Activated CD4-positive, alpha-beta memory T cell treated with anti-CD3 and anti-CD28 coated beads for 36 hours (primary cell): ENCODE measurements around the gene ITPA. TPM values are rescaled to one million over a fixed set of nuclear protein-coding genes. Genes with fewer than 3 reads are reported as not detected.

ENCODE experiments used
- CTCF ChIA-PET: fragments of 350-600 bp; sonication (Branson Sonifier 250); formaldehyde crosslinking; loops from one replicate; lab custom pipeline; 2021; ENCODE audit warnings: antibody characterized with exemption, inconsistent platforms; lab: Charles Lee
- POLR2A ChIA-PET: fragments of 350-600 bp; sonication (Branson Sonifier 250); formaldehyde crosslinking; loops from one replicate; lab custom pipeline; 2021; ENCODE audit warnings: antibody characterized with exemption; lab: Charles Lee
- DNase-seq: peaks from one replicate; pipeline ENCODE4 v3.0.0-alpha.2; 2020
- H3K27ac Mint-ChIP-seq: one replicate; pipeline ENCODE4 v1.8.0; 2021; ENCODE audit warnings: mixed read lengths
- H3K27me3 Mint-ChIP-seq: one replicate; pipeline ENCODE4 v1.8.0; 2021; ENCODE audit warnings: mixed read lengths
- H3K36me3 Mint-ChIP-seq: one replicate; pipeline ENCODE4 v1.8.0; 2021; ENCODE audit warnings: mixed read lengths
- H3K4me1 Mint-ChIP-seq: one replicate; pipeline ENCODE4 v1.8.0; 2021; ENCODE audit warnings: low read depth, mixed read lengths
- H3K4me3 Mint-ChIP-seq: one replicate; pipeline ENCODE4 v1.8.0; 2021; ENCODE audit warnings: mild to moderate bottlenecking, mixed read lengths
- H3K9me3 Mint-ChIP-seq: one replicate; pipeline ENCODE4 v1.8.0; 2021; ENCODE audit warnings: mixed read lengths
- intact Hi-C: fragments of 100-400 bp; cut with micrococcal nuclease; formaldehyde crosslinking; loops from one replicate; pipeline ENCODE4 v1.15.1; 2023
- total RNA-seq, 2 experiments: library from RNA; stranded (reverse); gene quantifications; one replicate each; pipeline ENCODE4 v1.2.3, GENCODE V29; 2021

The ITPA gene
- total RNA-seq, 2 experiments from 2014 or later, result 54.0 to 56.2 TPM

- Mint-ChIP-seq H3K9me3 (no peaks in the 10 kb centered on the region), H3K27me3 (no peaks in the 10 kb centered on the region), H3K36me3 (peaks cover 56% of the 10 kb centered on the region), H3K27ac (no peak overlapping the region), H3K4me1 (peaks cover 18% of the 10 kb centered on the region), H3K4me3 (no peak overlapping the region)
- no peak for DNase-seq
- ChIA-PET POLR2A (no interaction called here), CTCF (interaction anchor here (1.2 kb wide), 1 partner anchor 24 kb away, joined by 3 read pairs; no protein-coding TSS in a partner anchor)
- intact Hi-C loops, result no loop called here
These were observed 14.5 kb upstream of the ITPA start for GRCh38 chr20:3194617-3195280.

GRCh38 chr20:3195590-3196237 is 13.6 kb upstream of the ITPA start:
- ChIA-PET POLR2A (no interaction called here), CTCF (no interaction called here)
- H3K27ac Mint-ChIP-seq, result peak overlapping the region; percentile 18
- DNase-seq, result no peak
- H3K4me1 Mint-ChIP-seq, result peaks cover 15% of the 10 kb centered on the region
- no peaks in the 10 kb centered on the region for H3K9me3 Mint-ChIP-seq
- H3K36me3 Mint-ChIP-seq, result peaks cover 57% of the 10 kb centered on the region
- no peaks in the 10 kb centered on the region for H3K27me3 Mint-ChIP-seq
- intact Hi-C loops, result no loop called here
- no peak overlapping the region for H3K4me3 Mint-ChIP-seq

GRCh38 chr20:3199206-3199605 is 10.1 kb upstream of the ITPA start:
- Mint-ChIP-seq H3K9me3 (no peaks in the 10 kb centered on the region), H3K27me3 (no peaks in the 10 kb centered on the region), H3K27ac (no peak overlapping the region), H3K36me3 (peaks cover 49% of the 10 kb centered on the region), H3K4me1 (peaks cover 19% of the 10 kb centered on the region), H3K4me3 (no peak overlapping the region)
- no peak for DNase-seq
- CTCF ChIA-PET, result no interaction called here
- POLR2A ChIA-PET, result no interaction called here
- intact Hi-C loops, result no loop called here

GRCh38 chr20:3199976-3200755 is 9.1 kb upstream of the ITPA start:
- ChIA-PET POLR2A (interaction anchor here (0.6 to 1.0 kb wide), 3 partner anchors 15 to 612 kb away, joined by 3 to 5 read pairs (median 3); no protein-coding TSS in a partner anchor), CTCF (no interaction called here)
- intact Hi-C loops, result loop anchor here (5.0 kb wide), 1 partner anchor 83 kb away; no protein-coding TSS in a partner anchor
- peak; percentile 24 for DNase-seq
- Mint-ChIP-seq H3K9me3 (no peaks in the 10 kb centered on the region), H3K4me3 (no peak overlapping the region), H3K36me3 (peaks cover 48% of the 10 kb centered on the region), H3K4me1 (peaks cover 20% of the 10 kb centered on the region), H3K27me3 (no peaks in the 10 kb centered on the region), H3K27ac (no peak overlapping the region)

GRCh38 chr20:3202965-3203314 is 6.4 kb upstream of the ITPA start:
- Mint-ChIP-seq H3K27me3 (no peaks in the 10 kb centered on the region), H3K4me3 (peak overlapping the region; percentile 97), H3K27ac (peak overlapping the region; percentile 97), H3K36me3 (peaks cover 34% of the 10 kb centered on the region), H3K4me1 (peaks cover 12% of the 10 kb centered on the region), H3K9me3 (no peaks in the 10 kb centered on the region)
- intact Hi-C loops, result loop anchor here (1.0 to 5.0 kb wide), 3 partner anchors 30 to 86 kb away; partner anchors contain the start of genes FASTKD5, LZTS3 and UBOX5
- POLR2A ChIA-PET, result interaction anchor here (0.6 to 2.2 kb wide), 6 partner anchors 10 to 550 kb away, joined by 3 to 9 read pairs (median 4); partner anchors contain the start of genes FASTKD5, NOP56 and UBOX5
- CTCF ChIA-PET, result interaction anchor here (0.7 to 1.7 kb wide), 6 partner anchors 15 to 508 kb away, joined by 3 to 5 read pairs (median 3); no protein-coding TSS in a partner anchor
- no peak for DNase-seq

GRCh38 chr20:3203315-3204123 is 5.8 kb upstream of the ITPA start:
- Mint-ChIP-seq H3K4me1 (peaks cover 15% of the 10 kb centered on the region), H3K4me3 (peak overlapping the region; percentile 97), H3K27ac (peak overlapping the region; percentile 97), H3K9me3 (no peaks in the 10 kb centered on the region), H3K27me3 (no peaks in the 10 kb centered on the region), H3K36me3 (peaks cover 34% of the 10 kb centered on the region)
- ChIA-PET POLR2A (interaction anchor here (0.6 to 2.2 kb wide), 6 partner anchors 10 to 551 kb away, joined by 3 to 9 read pairs (median 4); partner anchors contain the start of genes FASTKD5, NOP56 and UBOX5), CTCF (interaction anchor here (0.9 to 1.7 kb wide), 6 partner anchors 14 to 508 kb away, joined by 3 to 5 read pairs (median 3); no protein-coding TSS in a partner anchor)
- peak; percentile 74 for DNase-seq
- intact Hi-C loops, result loop anchor here (1.0 to 5.0 kb wide), 4 partner anchors 30 to 86 kb away; partner anchors contain the start of genes FASTKD5, LZTS3, SLC4A11 and UBOX5

- peak within 1 kb of the TSS; percentile 97 for H3K4me3 Mint-ChIP-seq
- POLR2A ChIA-PET, result interaction anchor here (1.3 to 2.2 kb wide), 3 partner anchors 44 to 552 kb away, joined by 3 to 7 read pairs (median 6); partner anchors contain the start of genes FASTKD5, NOP56 and UBOX5
These were observed 5.0 kb upstream of the ITPA start, which contains the start of gene DDRGK1 for GRCh38 chr20:3204124-3204794. DDRGK1 (minus strand) TSS chr20:3204682; CDS start chr20:3204627, 55 bp downstream.

GRCh38 chr20:3208786-3209256 is 477 bp upstream of the ITPA start:
- Mint-ChIP-seq H3K4me3 (peak overlapping the region; percentile 83), H3K36me3 (peaks cover 17% of the 10 kb centered on the region), H3K27me3 (no peaks in the 10 kb centered on the region), H3K27ac (peak overlapping the region; percentile 86), H3K4me1 (peaks cover 20% of the 10 kb centered on the region), H3K9me3 (no peaks in the 10 kb centered on the region)
- CTCF ChIA-PET, result interaction anchor here (0.6 to 2.4 kb wide), 2 partner anchors 10 to 11 kb away, joined by 4 to 7 read pairs; no protein-coding TSS in a partner anchor
- DNase-seq, result peak; percentile 23
- POLR2A ChIA-PET, result interaction anchor here (1.3 to 1.7 kb wide), 2 partner anchors 52 to 194 kb away, joined by 5 read pairs; no protein-coding TSS in a partner anchor
- intact Hi-C loops, result no loop called here

More at GRCh38 chr20:3204124-3204794, 5.0 kb upstream of the ITPA start, which contains the start of gene DDRGK1:
- DNase-seq, result peak; percentile 96
- CTCF ChIA-PET, result interaction anchor here (1.1 to 1.7 kb wide), 4 partner anchors 15 to 151 kb away, joined by 3 to 5 read pairs (median 4); no protein-coding TSS in a partner anchor
- Mint-ChIP-seq H3K9me3 (no peaks in the 10 kb centered on the region), H3K27me3 (no peaks in the 10 kb centered on the region), H3K36me3 (peaks cover 28% of the 10 kb centered on the region), H3K4me1 (peaks cover 20% of the 10 kb centered on the region), H3K27ac (peak within 1 kb of the TSS; percentile 97)
- intact Hi-C loops, result loop anchor here (2.0 to 5.0 kb wide), 2 partner anchors 35 to 87 kb away; partner anchors contain the start of gene SLC4A11

GRCh38 chr20:3209946-3210317 is 634 bp downstream of the ITPA start:
- H3K27me3 Mint-ChIP-seq, result no peaks in the 10 kb centered on the region
- peaks cover 18% of the 10 kb centered on the region for H3K4me1 Mint-ChIP-seq
- H3K27ac Mint-ChIP-seq, result peak overlapping the region; percentile 86
- CTCF ChIA-PET, result interaction anchor here (0.7 to 2.4 kb wide), 2 partner anchors 9 to 227 kb away, joined by 3 to 7 read pairs; no protein-coding TSS in a partner anchor
- H3K9me3 Mint-ChIP-seq, result no peaks in the 10 kb centered on the region
- peak; percentile 16 for DNase-seq
- peaks cover 16% of the 10 kb centered on the region for H3K36me3 Mint-ChIP-seq
- intact Hi-C loops, result no loop called here
- POLR2A ChIA-PET, result interaction anchor here (1.3 to 1.7 kb wide), 2 partner anchors 53 to 195 kb away, joined by 5 read pairs; no protein-coding TSS in a partner anchor
- peak overlapping the region; percentile 83 for H3K4me3 Mint-ChIP-seq

- Mint-ChIP-seq H3K4me1 (peaks cover 18% of the 10 kb centered on the region), H3K27me3 (no peaks in the 10 kb centered on the region), H3K9me3 (no peaks in the 10 kb centered on the region), H3K4me3 (peak overlapping the region; percentile 83), H3K27ac (no peak overlapping the region), H3K36me3 (peaks cover 16% of the 10 kb centered on the region)
- DNase-seq, result no peak
- intact Hi-C loops, result no loop called here
- POLR2A ChIA-PET, result interaction anchor here (1.7 kb wide), 1 partner anchor 53 kb away, joined by 5 read pairs; no protein-coding TSS in a partner anchor
- CTCF ChIA-PET, result interaction anchor here (2.4 kb wide), 1 partner anchor 9 kb away, joined by 7 read pairs; no protein-coding TSS in a partner anchor
These were observed 1.0 kb downstream of the ITPA start for GRCh38 chr20:3210346-3210745.
